Psoas muscle (tissue), 8 donors: ENCODE measurements around the gene CDKN2A. TPM values are rescaled to one million over a fixed set of nuclear protein-coding genes. Genes with fewer than 3 reads are reported as not detected.

Source experiments
- ATAC-seq, 4 donors: fragments of 200-7000 bp; cut with Tn5 transposase; one replicate each; pipeline ENCODE4 v1.9.1; 2020; ENCODE audit warnings: moderate library complexity in 3 of 4, mild to moderate bottlenecking in 2 of 4
- DNase-seq, 2 donors: peaks; one replicate each; pipeline ENCODE4 v3.0.0-alpha.2; 2020
- H3K27ac ChIP-seq: fragments of 200-600 bp; one replicate; pipeline ENCODE4 v1.8.0; 2022
- H3K27me3 ChIP-seq, 3 donors: fragments of 200-600 bp in 1 of 3; one replicate each; pipeline versions ENCODE4 v1.6.1 to v1.8.0; 2013 to 2022; ENCODE audit warnings: low read length in 2 of 3, mild to moderate bottlenecking in 2 of 3, moderate library complexity in 1 of 3; ENCODE audit not compliant: insufficient read depth in 3 of 3
- H3K36me3 ChIP-seq, 2 donors: fragments of 200-600 bp in 1 of 2; one replicate each; pipeline versions ENCODE4 v1.6.1 to v1.8.0; 2013 to 2022; ENCODE audit warnings: low read depth in 1 of 2, mild to moderate bottlenecking in 1 of 2, moderate library complexity in 1 of 2; ENCODE audit not compliant: insufficient read depth in 1 of 2
- H3K4me1 ChIP-seq: fragments of 200-600 bp; one replicate; pipeline ENCODE4 v1.8.0; 2022
- H3K4me3 ChIP-seq: fragments of 200-600 bp; one replicate; pipeline ENCODE4 v1.8.0; 2022; ENCODE audit warnings: mild to moderate bottlenecking
- H3K9me3 ChIP-seq: fragments of 200-600 bp; one replicate; pipeline ENCODE4 v1.8.0; 2022
- CTCF ChIP-seq: fragments of 200-600 bp; IDR thresholded peaks from one replicate; pipeline ENCODE4 v1.8.0; 2022; ENCODE audit warnings: antibody characterized with exemption
- WGBS, 3 donors: extraction: QIAGEN DNeasy Blood & Tissue Kit; methylation state at CpG; one replicate each; pipeline versions ENCODE4 v1.1.6 to v1.1.7; 2013; 5-methylcytosine and 5-hydroxymethylcytosine counted together
- intact Hi-C, 2 donors: fragments of 100-400 bp; cut with DNase I; formaldehyde crosslinking; loops; one replicate each; pipeline versions ENCODE4 v1.11.0 to v1.14.2; 2022
- polyA plus RNA-seq, 3 donors: library from polyadenylated mRNA; stranded (reverse); fragments of 200-250 nt; gene quantifications; one replicate each; pipeline ENCODE4 v1.2.3, GENCODE V29; 2013
- total RNA-seq, 4 donors: library from RNA; stranded (reverse); fragmentation: NEBNext Ultra II Directional in 2 of 4; extraction: Animal tissue kit (Norgen Biotek cat#: 25700) in 2 of 4; gene quantifications; one replicate each; pipeline versions ENCODE4 v1.2.1 to v1.2.4, GENCODE V29; 2021 to 2023
- donor health status: healthy with polysubstance abuse.
- donor health status: DM: no; HTN: no; CAD: no; lungs with moderate emphysema.
- donor health status: Bipolar disorder and iron deficiency.
- donor health status: healthy.
- donor health status: DM: yes; HTN: yes; CAD: no.
- donor health status: DM: no; HTN: no; CAD: no.
- donor health status: DM: no; HTN: no; CAD: no.
- donor health status: DM: yes; HTN: yes; CAD: no.

CDKN2A gene
- total and polyA plus RNA-seq, 7 donors: 0.04 to 0.66 (median 0.32) TPM; not detected in 4

- intact Hi-C loops: loop anchor here in 1 of 2 donors (10.0 kb wide), 1 partner anchor 59 kb away; the partner anchor contains the start of genes CDKN2A and CDKN2B-AS1
Observed at GRCh38 chr9:21935631-21936030, 58.6 kb downstream of the CDKN2A start.

DNA sequence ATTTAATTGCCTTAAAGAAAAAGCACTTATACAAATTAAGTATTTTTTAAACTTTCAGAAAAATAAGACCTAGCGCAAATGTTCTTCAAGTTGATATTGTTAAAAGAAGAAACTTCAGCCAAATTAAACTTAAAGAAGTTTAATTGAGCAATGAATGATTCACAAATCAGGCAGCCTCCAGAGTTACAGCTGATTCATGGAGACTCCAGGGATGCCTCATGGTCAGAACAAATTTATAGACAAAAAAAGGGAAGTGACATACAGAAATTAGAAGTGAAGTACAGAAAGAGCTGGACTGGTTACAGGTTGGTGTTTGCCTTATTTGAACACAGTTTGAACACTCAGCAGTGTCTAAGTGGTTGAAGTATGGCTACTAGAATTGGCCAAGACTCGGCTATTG lies 60.3 kb downstream of the CDKN2A start:
- no peaks in the 10 kb centered on the region for H3K27me3 ChIP-seq
- no peak overlapping the region for H3K4me3 ChIP-seq
- DNase-seq: no peak
- no peak for ATAC-seq
- TF ChIP-seq CTCF: no peak
- no peaks in the 10 kb centered on the region for H3K36me3 ChIP-seq
- no peak overlapping the region for H3K27ac ChIP-seq
- H3K9me3 ChIP-seq: no peaks in the 10 kb centered on the region
- no peaks in the 10 kb centered on the region for H3K4me1 ChIP-seq
- 92 to 98% (median 92%) methylated on average over 2 of the region's 2 CpGs for WGBS, 3 donors
- intact Hi-C loops: loop anchor here in 1 of 2 donors (10.0 kb wide), 1 partner anchor 61 kb away; the partner anchor contains the start of genes CDKN2A and CDKN2B-AS1

More at GRCh38 chr9:21935631-21936030, 58.6 kb downstream of the CDKN2A start:
- ATAC-seq (no peak), DNase-seq (no peak)
- no peak for TF ChIP-seq CTCF
- Histone ChIP-seq H3K27ac (no peak overlapping the region), H3K27me3 (no peaks in the 10 kb centered on the region), H3K4me3 (no peak overlapping the region), H3K9me3 (no peaks in the 10 kb centered on the region), H3K36me3 (no peaks in the 10 kb centered on the region), H3K4me1 (no peaks in the 10 kb centered on the region)
- WGBS, 3 donors: 63 to 76% (median 74%) methylated on average over 1 of the region's 1 CpG

DNA sequence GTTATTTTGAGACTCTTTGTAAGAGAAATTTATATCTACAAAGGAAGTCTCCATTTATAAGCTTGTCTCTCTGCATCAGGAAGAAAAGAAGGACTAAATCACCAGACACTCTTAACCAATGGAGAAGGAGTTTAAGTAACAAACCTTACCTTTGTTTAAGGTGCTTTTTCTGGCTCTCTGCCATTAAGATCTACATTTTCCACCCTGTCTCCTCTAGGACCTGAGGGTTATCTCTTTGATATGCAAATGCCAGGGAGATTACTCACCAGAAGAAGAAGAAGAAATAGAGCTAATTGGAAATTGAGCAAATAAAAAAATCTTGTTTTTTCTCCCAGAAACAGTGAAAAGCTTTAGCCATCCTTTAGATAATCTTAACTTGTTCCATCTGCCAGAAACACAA lies 60.9 kb downstream of the CDKN2A start:
- intact Hi-C loops: loop anchor here in 1 of 2 donors (10.0 kb wide), 1 partner anchor 62 kb away; the partner anchor contains the start of genes CDKN2A and CDKN2B-AS1
- TF ChIP-seq CTCF: no peak
- no peak overlapping the region for H3K27ac ChIP-seq
- no peak overlapping the region for H3K4me3 ChIP-seq
- ATAC-seq (no peak), DNase-seq (no peak)
- no peaks in the 10 kb centered on the region for H3K36me3 ChIP-seq
- H3K27me3 ChIP-seq: no peaks in the 10 kb centered on the region
- H3K9me3 ChIP-seq: no peaks in the 10 kb centered on the region
- no peaks in the 10 kb centered on the region for H3K4me1 ChIP-seq

DNA sequence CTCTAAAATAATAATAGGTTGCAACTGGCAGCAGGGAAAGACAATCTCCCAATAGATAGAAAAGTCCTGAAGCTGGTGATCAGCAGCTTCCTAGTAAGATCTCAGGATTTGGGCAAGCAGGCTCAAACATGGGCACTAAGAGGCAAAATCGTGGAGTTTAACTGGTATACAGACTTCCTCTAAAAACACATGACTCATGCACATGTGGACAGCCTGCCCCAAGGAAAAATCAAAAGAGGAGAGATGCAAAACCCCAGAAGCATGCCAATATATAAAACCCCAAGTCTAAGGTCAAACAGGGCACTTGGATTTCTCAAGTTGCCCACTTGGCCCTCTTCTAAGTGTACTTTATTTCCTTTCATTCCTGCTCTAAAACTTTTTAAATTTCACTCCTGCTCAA lies 62.8 kb downstream of the CDKN2A start:
- WGBS, 3 donors: 76 to 84% (median 80%) methylated on average over 1 of the region's 1 CpG

More for the DNA sequence above, 62.8 kb downstream of the CDKN2A start:
- Histone ChIP-seq H3K27me3 (no peaks in the 10 kb centered on the region), H3K4me1 (no peaks in the 10 kb centered on the region), H3K9me3 (no peaks in the 10 kb centered on the region), H3K27ac (no peak overlapping the region), H3K4me3 (no peak overlapping the region), H3K36me3 (no peaks in the 10 kb centered on the region)
- TF ChIP-seq CTCF: no peak
- ATAC-seq: no peak
- intact Hi-C loops: loop anchor here in 1 of 2 donors (10.0 kb wide), 1 partner anchor 63 kb away; the partner anchor contains the start of genes CDKN2A and CDKN2B-AS1
- DNase-seq: no peak
